A549 (cell line): ENCODE data around the gene PRAC2. TPM values are rescaled to one million over a fixed set of nuclear protein-coding genes. Genes with fewer than 3 reads are reported as not detected.

Source experiments
- ATAC-seq, 2 experiments: fragments of 200-7000 bp in 1 of 2; fragments of >200 bp in 1 of 2; cut with Nextera tagmentation in 1 of 2; cut with Tn5 transposase in 1 of 2; 3 replicates each; pipeline versions ENCODE4 v1.8.0 to v1.9.1; 2018 to 2020; ENCODE audit warnings: mild to moderate bottlenecking in 1 of 2, moderate library complexity in 1 of 2
- CTCF ChIA-PET: fragments of 300-600 bp; sonication (Branson Sonifier 250); formaldehyde crosslinking; extraction: SDS; loops from one replicate; lab custom pipeline; 2021; ENCODE audit warnings: antibody characterized with exemption, inconsistent platforms; lab: Yijun Ruan, JAX
- POLR2A ChIA-PET: fragments of 350-600 bp; formaldehyde crosslinking; extraction: SDS; loops from one replicate; lab custom pipeline; 2021; ENCODE audit warnings: antibody characterized with exemption, inconsistent platforms; lab: Yijun Ruan, JAX
- DNase-seq, 2 experiments: peaks; one replicate each; pipeline versions ENCODE4 v3.0.0 to v3.0.0-alpha.2; 2011 to 2016; ENCODE audit warnings: low read depth in 1 of 2, low spot score in 1 of 2
- FAIRE-seq: peaks from 2 replicates; lab custom pipeline; 2011; peaks lifted over from hg19 to GRCh38; lab: Jason Lieb, UNC
- H3K27ac ChIP-seq, 2 experiments: fragments of >200 bp; sonication (Bioruptor Twin); formaldehyde crosslinking; 3 replicates each; pipeline ENCODE4 v1.5.1; 2016 to 2017
- H3K4me1 ChIP-seq: fragments of >200 bp; sonication (Bioruptor Twin); formaldehyde crosslinking; 3 replicates; pipeline ENCODE4 v1.6.1; 2016
- H3K4me2 ChIP-seq: fragments of >200 bp; sonication (Bioruptor Twin); formaldehyde crosslinking; 3 replicates; pipeline ENCODE4 v1.6.1; 2016
- H3K4me3 ChIP-seq: fragments of >200 bp; sonication (Bioruptor Twin); formaldehyde crosslinking; 3 replicates; pipeline ENCODE4 v1.5.1; 2016
- H3K9me3 ChIP-seq: fragments of >200 bp; sonication (Bioruptor Twin); formaldehyde crosslinking; 3 replicates; pipeline ENCODE4 v1.6.1; 2016
- CHD2 ChIP-seq: fragments of 150-350 bp; IDR thresholded peaks from 2 replicates; pipeline ENCODE4 v1.6.1; 2014; ENCODE audit warnings: low read length; ENCODE audit not compliant: partially characterized antibody
- EHF ChIP-seq: fragments of 250-450 bp; sonication (Bioruptor Pico); IDR thresholded peaks from 2 replicates; pipeline ENCODE4 v1.5.0; 2020; ENCODE audit warnings: mild to moderate bottlenecking
- EP300 ChIP-seq, 2 experiments: fragments of >200 bp; sonication (Bioruptor Twin); formaldehyde crosslinking; IDR thresholded peaks; 2 replicates in 1 of 2; 3 replicates in 1 of 2; pipeline ENCODE4 v1.6.1; 2016 to 2017
- FOSL2 ChIP-seq, 2 experiments: fragments of 450-650 bp in 1 of 2; fragments of >200 bp in 1 of 2; sonication (Bioruptor Twin) in 1 of 2; formaldehyde crosslinking; IDR thresholded peaks; 2 replicates each; pipeline versions ENCODE4 v1.5.0 to v1.6.1; 2016 to 2020; ENCODE audit warnings: mild to moderate bottlenecking in 1 of 2, moderate library complexity in 1 of 2
- HDAC2 ChIP-seq: fragments of 200-600 bp; sonication (generic); IDR thresholded peaks from 2 replicates; pipeline ENCODE4 v1.6.1; 2016
- HOXB13 ChIP-seq: fragments of 250-450 bp; sonication (Bioruptor Pico); IDR thresholded peaks from 2 replicates; pipeline ENCODE4 v1.5.0; 2020; ENCODE audit warnings: low read depth, mild to moderate bottlenecking, moderate library complexity
- JUN ChIP-seq, 2 experiments: fragments of >200 bp; sonication (Bioruptor Twin); formaldehyde crosslinking; IDR thresholded peaks; 2 replicates in 1 of 2; 3 replicates in 1 of 2; pipeline ENCODE4 v1.6.1; 2016 to 2017
- JUNB ChIP-seq: fragments of >200 bp; sonication (Bioruptor Twin); formaldehyde crosslinking; IDR thresholded peaks from 2 replicates; pipeline ENCODE4 v1.6.1; 2016
- KDM5A ChIP-seq: fragments of 200-600 bp; sonication (generic); IDR thresholded peaks from 2 replicates; pipeline ENCODE4 v1.6.1; 2016; ENCODE audit warnings: antibody characterized with exemption, mild to moderate bottlenecking
- NPAS2 ChIP-seq: fragments of 250-450 bp; sonication (Bioruptor Pico); IDR thresholded peaks from 2 replicates; pipeline ENCODE4 v1.8.0; 2022; ENCODE audit warnings: mild to moderate bottlenecking, moderate library complexity, borderline replicate concordance
- POLR2A ChIP-seq: IDR thresholded peaks from 2 replicates; pipeline ENCODE4 v1.6.1; 2012; ENCODE audit warnings: mild to moderate bottlenecking, low read length
- RAD21 ChIP-seq, 2 experiments: fragments of >200 bp in 1 of 2; sonication (Bioruptor Twin) in 1 of 2; formaldehyde crosslinking in 1 of 2; IDR thresholded peaks in 1 of 2; conservative IDR thresholded peaks in 1 of 2; 2 replicates in 1 of 2; 3 replicates in 1 of 2; pipeline ENCODE4 v1.6.1; 2012 to 2018; ENCODE audit warnings: inconsistent platforms in 1 of 2
- RCOR1 ChIP-seq: fragments of 150-350 bp; IDR thresholded peaks from 2 replicates; pipeline ENCODE4 v1.6.1; 2014; ENCODE audit warnings: antibody characterized with exemption, low read length, low read depth
- SMC3 ChIP-seq: fragments of >200 bp; sonication (Bioruptor Twin); formaldehyde crosslinking; IDR thresholded peaks from 3 replicates; pipeline ENCODE4 v1.6.1; 2018; ENCODE audit warnings: inconsistent platforms
- TFCP2L1 ChIP-seq: fragments of 250-450 bp; sonication (Bioruptor Pico); IDR thresholded peaks from 2 replicates; pipeline ENCODE4 v1.5.0; 2021; ENCODE audit warnings: mild to moderate bottlenecking
- ZSCAN20 ChIP-seq: fragments of 250-450 bp; sonication (Bioruptor Pico); IDR thresholded peaks from 2 replicates; pipeline ENCODE4 v1.8.0; 2022; ENCODE audit warnings: mild to moderate bottlenecking, moderate library complexity
- WGBS: methylation state at CpG from one replicate; pipeline ENCODE4 v1.1.6; 2017; ENCODE audit errors: missing lambda C conversion rate; 5-methylcytosine and 5-hydroxymethylcytosine counted together
- polyA plus RNA-seq, 4 experiments: library from polyadenylated mRNA; depleted of rRNA in 3 of 4; stranded (reverse); fragments of >200 nt; fragmentation: RNase III in 1 of 4; extraction: RNeasy Plus Mini Kit Qiagen cat#74134 plus additional on column Dnase treatment in 1 of 4; gene quantifications; 2 replicates in 3 of 4; 3 replicates in 1 of 4; pipeline ENCODE4 v1.2.3, GENCODE V29; 2011 to 2017
- TF ChIP-seq, protein P1 (sequence below): fragments of 200-600 bp; sonication (generic); IDR thresholded peaks from 2 replicates; pipeline ENCODE4 v1.6.1; 2016; ENCODE audit warnings: antibody characterized with exemption, mild to moderate bottlenecking, moderate library complexity
- TF ChIP-seq, protein P2 (sequence below): IDR thresholded peaks from 2 replicates; pipeline ENCODE4 v1.6.1; 2012
- TF ChIP-seq, protein P3 (sequence below): fragments of 150-350 bp; IDR thresholded peaks from 2 replicates; pipeline ENCODE4 v1.6.1; 2014; ENCODE audit warnings: low read depth, mild to moderate bottlenecking, low read length

Gene PRAC2
- polyA plus RNA-seq, 2 of the 4 experiments (the other 2 are of a cell fraction) = not detected

DNA sequence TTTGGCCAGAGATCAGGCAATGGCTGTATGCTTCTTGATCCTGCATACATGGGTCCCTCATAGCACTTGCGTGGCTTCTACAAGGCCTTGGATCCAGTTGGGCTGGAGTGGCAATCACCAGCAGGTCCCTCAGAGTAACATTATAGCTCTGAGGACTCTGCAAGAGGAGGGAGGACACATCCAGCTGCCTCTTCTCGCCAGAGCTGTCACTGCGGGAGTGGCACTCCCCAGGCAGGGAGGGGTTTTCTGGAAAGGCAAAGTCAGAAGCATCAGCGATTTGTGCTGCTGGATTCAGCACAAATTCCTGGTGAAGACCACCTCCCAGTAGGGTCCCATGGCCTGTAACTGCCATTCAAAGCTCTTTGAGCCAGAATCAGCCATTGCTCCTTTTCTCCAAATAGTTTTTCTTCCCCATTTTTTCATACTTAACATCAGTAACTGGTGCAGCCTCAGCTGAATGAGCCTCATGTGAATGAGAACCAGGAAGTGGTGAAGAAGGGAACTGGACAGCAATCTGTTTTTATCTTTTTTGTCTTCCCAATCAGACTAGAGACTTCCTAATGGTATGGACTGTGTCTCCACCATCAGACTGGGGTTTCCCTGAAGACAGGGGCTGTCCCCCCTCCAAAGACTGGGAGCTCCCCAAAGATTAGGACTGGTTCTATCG is 46.2 kb downstream of the PRAC2 start:
- Histone ChIP-seq H3K27ac (no peak overlapping the region), H3K9me3 (no peaks in the 10 kb centered on the region), H3K4me2 (no peak overlapping the region), H3K4me3 (no peak overlapping the region), H3K4me1 (no peaks in the 10 kb centered on the region)
- no peak for DNase-seq
- POLR2A ChIA-PET = interaction anchor here (0.7 kb wide), 1 partner anchor 653 kb away, joined by 3 read pairs; no protein-coding TSS in a partner anchor
- WGBS = 91% methylated on average over 5 of the region's 5 CpGs
- no peak for FAIRE-seq
- CTCF ChIA-PET = interaction anchor here (0.6 to 18.5 kb wide), 16 partner anchors 9 to 119 kb away, joined by 3 to 171 read pairs (median 4); partner anchors contain the start of genes HOXB13, PRAC1 and PRAC2
- no peak for TF ChIP-seq ZSCAN20
- no peak for TF ChIP-seq RAD21 (conservative IDR thresholded peaks at IDR 0.05 in 1 of 2, IDR thresholded peaks at IDR 0.05 in 1 of 2)
- TF ChIP-seq, protein P1, sequence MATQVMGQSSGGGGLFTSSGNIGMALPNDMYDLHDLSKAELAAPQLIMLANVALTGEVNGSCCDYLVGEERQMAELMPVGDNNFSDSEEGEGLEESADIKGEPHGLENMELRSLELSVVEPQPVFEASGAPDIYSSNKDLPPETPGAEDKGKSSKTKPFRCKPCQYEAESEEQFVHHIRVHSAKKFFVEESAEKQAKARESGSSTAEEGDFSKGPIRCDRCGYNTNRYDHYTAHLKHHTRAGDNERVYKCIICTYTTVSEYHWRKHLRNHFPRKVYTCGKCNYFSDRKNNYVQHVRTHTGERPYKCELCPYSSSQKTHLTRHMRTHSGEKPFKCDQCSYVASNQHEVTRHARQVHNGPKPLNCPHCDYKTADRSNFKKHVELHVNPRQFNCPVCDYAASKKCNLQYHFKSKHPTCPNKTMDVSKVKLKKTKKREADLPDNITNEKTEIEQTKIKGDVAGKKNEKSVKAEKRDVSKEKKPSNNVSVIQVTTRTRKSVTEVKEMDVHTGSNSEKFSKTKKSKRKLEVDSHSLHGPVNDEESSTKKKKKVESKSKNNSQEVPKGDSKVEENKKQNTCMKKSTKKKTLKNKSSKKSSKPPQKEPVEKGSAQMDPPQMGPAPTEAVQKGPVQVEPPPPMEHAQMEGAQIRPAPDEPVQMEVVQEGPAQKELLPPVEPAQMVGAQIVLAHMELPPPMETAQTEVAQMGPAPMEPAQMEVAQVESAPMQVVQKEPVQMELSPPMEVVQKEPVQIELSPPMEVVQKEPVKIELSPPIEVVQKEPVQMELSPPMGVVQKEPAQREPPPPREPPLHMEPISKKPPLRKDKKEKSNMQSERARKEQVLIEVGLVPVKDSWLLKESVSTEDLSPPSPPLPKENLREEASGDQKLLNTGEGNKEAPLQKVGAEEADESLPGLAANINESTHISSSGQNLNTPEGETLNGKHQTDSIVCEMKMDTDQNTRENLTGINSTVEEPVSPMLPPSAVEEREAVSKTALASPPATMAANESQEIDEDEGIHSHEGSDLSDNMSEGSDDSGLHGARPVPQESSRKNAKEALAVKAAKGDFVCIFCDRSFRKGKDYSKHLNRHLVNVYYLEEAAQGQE = no peak
- TF ChIP-seq RCOR1 = no peak
- no peak for TF ChIP-seq KDM5A
- TF ChIP-seq, protein P2, sequence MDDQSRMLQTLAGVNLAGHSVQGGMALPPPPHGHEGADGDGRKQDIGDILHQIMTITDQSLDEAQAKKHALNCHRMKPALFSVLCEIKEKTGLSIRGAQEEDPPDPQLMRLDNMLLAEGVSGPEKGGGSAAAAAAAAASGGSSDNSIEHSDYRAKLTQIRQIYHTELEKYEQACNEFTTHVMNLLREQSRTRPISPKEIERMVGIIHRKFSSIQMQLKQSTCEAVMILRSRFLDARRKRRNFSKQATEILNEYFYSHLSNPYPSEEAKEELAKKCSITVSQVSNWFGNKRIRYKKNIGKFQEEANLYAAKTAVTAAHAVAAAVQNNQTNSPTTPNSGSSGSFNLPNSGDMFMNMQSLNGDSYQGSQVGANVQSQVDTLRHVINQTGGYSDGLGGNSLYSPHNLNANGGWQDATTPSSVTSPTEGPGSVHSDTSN = no peak
- TF ChIP-seq EP300 (IDR thresholded peaks at IDR 0.05) = no peak
- TF ChIP-seq EHF (CRISPR knock-in tag) = no peak
- no peak for TF ChIP-seq CHD2
- no peak for TF ChIP-seq JUN (IDR thresholded peaks at IDR 0.05)
- TF ChIP-seq SMC3 = no peak
- ATAC-seq = no peak; a peak in 1 of 6 replicates

DNA sequence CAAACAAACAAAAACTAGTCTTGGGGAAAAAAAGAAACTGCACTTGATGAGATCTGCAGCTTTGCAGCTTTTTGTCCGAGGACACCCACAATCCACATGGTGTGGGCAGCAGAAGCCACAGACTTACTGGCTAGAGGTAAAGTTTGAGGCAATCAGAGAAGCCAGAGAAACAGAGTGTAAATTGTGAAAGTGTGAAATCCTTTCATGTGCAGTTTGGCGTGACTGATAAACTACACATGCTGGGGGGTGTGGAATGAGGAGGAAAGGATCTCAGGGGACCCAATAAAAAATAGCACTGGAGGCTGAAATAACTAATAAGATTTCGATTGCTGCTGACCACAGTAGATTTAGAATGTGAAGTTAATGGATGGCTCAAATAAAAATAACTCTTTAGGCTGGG is 48.0 kb downstream of the PRAC2 start:
- ATAC-seq (no peak), DNase-seq (no peak), FAIRE-seq (no peak)
- Histone ChIP-seq H3K27ac (no peak overlapping the region), H3K4me1 (no peaks in the 10 kb centered on the region), H3K4me3 (no peak overlapping the region), H3K4me2 (no peak overlapping the region), H3K9me3 (0 out of 3 replicates have a peak, but pooled peaks cover 4% of the 10 kb centered on the region)
- CTCF ChIA-PET = interaction anchor here (18.5 kb wide), 1 partner anchor 49 kb away, joined by 171 read pairs; the partner anchor contains the start of genes PRAC1 and PRAC2
- POLR2A ChIA-PET = no interaction called here
- TF ChIP-seq EHF (CRISPR knock-in tag) (no peak), HOXB13 (no peak), KDM5A (no peak), FOSL2 (IDR thresholded peaks at IDR 0.05) (no peak), FOSL2 (CRISPR knock-in tag; IDR thresholded peaks at IDR 0.05) (no peak), NPAS2 (CRISPR knock-in tag) (no peak), POLR2A (no peak), TFCP2L1 (no peak), JUNB (no peak), HDAC2 (no peak)
- TF ChIP-seq, protein P3, sequence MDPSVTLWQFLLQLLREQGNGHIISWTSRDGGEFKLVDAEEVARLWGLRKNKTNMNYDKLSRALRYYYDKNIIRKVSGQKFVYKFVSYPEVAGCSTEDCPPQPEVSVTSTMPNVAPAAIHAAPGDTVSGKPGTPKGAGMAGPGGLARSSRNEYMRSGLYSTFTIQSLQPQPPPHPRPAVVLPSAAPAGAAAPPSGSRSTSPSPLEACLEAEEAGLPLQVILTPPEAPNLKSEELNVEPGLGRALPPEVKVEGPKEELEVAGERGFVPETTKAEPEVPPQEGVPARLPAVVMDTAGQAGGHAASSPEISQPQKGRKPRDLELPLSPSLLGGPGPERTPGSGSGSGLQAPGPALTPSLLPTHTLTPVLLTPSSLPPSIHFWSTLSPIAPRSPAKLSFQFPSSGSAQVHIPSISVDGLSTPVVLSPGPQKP = no peak
- WGBS = 58% methylated on average over 3 of the region's 3 CpGs
